Panc1 (cell line): ENCODE measurements around the gene KLK14. TPM values are rescaled to one million over a fixed set of nuclear protein-coding genes. Genes with fewer than 3 reads are reported as not detected.

Experiments
- ATAC-seq: fragments of 200-7000 bp; cut with Tn5 transposase; 2 replicates; pipeline ENCODE4 v1.9.1; 2020; ENCODE audit warnings: mild to moderate bottlenecking, moderate library complexity
- BruUV-seq: library from RNA; stranded (reverse); fragments of 400-500 nt; replicated peaks from 2 replicates; lab custom pipeline; 2021; lab: Mats Ljungman, UMichigan
- CTCF ChIA-PET: fragments of 300-600 bp; sonication (Branson Sonifier 250); formaldehyde crosslinking; loops from one replicate; lab custom pipeline; 2022; ENCODE audit warnings: antibody characterized with exemption; lab: Charles Lee
- POLR2A ChIA-PET: fragments of 300-600 bp; sonication (Branson Sonifier 250); formaldehyde crosslinking; loops from one replicate; lab custom pipeline; 2022; ENCODE audit warnings: antibody characterized with exemption; lab: Charles Lee
- DNase-seq: peaks from one replicate; pipeline ENCODE4 v3.0.0-alpha.2; 2010; ENCODE audit warnings: low read depth, low spot score
- H3K27ac ChIP-seq: 2 replicates; pipeline ENCODE4 v1.5.1; 2011; ENCODE audit warnings: mild to moderate bottlenecking, low read length, inconsistent platforms
- H3K27me3 ChIP-seq: fragments of 200-500 bp; sonication (Bioruptor generic); 2 replicates; pipeline ENCODE4 v1.6.0; 2014; ENCODE audit warnings: low read length, inconsistent platforms; ENCODE audit not compliant: control insufficient read depth, insufficient read depth
- H3K36me3 ChIP-seq: fragments of 200-500 bp; sonication (Bioruptor generic); 2 replicates; pipeline ENCODE4 v1.5.1; 2014; ENCODE audit warnings: inconsistent platforms, mild to moderate bottlenecking, low read length, moderate library complexity; ENCODE audit not compliant: control insufficient read depth, insufficient read depth
- H3K4me1 ChIP-seq: 2 replicates; pipeline ENCODE4 v1.5.1; 2011; ENCODE audit warnings: inconsistent platforms, mild to moderate bottlenecking, low read length, moderate library complexity; ENCODE audit not compliant: control insufficient read depth, insufficient read depth
- H3K4me3 ChIP-seq, 2 experiments: 2 replicates each; pipeline ENCODE4 v1.5.1; 2011 to 2012; ENCODE audit warnings: low read depth in 2 of 2, low read length in 2 of 2, mild to moderate bottlenecking in 2 of 2, inconsistent platforms in 1 of 2, moderate library complexity in 1 of 2
- H3K9me3 ChIP-seq: fragments of 200-500 bp; sonication (Bioruptor generic); 2 replicates; pipeline ENCODE4 v1.5.1; 2014; ENCODE audit warnings: low read depth, mild to moderate bottlenecking, inconsistent platforms, low read length, moderate library complexity; ENCODE audit not compliant: control insufficient read depth, insufficient read depth
- POLR2AphosphoS5 ChIP-seq: IDR thresholded peaks from 2 replicates; pipeline ENCODE4 v1.6.1; 2012; ENCODE audit warnings: mild to moderate bottlenecking, low read depth, low read length, moderate library complexity
- REST ChIP-seq, 2 experiments: IDR thresholded peaks; 2 replicates each; pipeline ENCODE4 v1.6.1; 2011 to 2012; ENCODE audit warnings: low read depth in 2 of 2, control low read depth in 1 of 2, low read length in 1 of 2, mild to moderate bottlenecking in 1 of 2, moderate library complexity in 1 of 2; ENCODE audit not compliant: insufficient read depth in 1 of 2
- SIN3A ChIP-seq: IDR thresholded peaks from 2 replicates; pipeline ENCODE4 v1.6.1; 2012; ENCODE audit warnings: low read depth, mild to moderate bottlenecking, low read length, moderate library complexity, borderline replicate concordance; ENCODE audit not compliant: insufficient read depth
- TCF7L2 ChIP-seq: IDR thresholded peaks from 2 replicates; pipeline ENCODE4 v1.6.1; 2011; ENCODE audit warnings: mild to moderate bottlenecking, low read depth, low read length, inconsistent platforms
- in situ Hi-C: cut with HindIII; loops from 2 replicates; pipeline ENCODE4 v1.10.0; 2016; ENCODE audit warnings: low sequenced_read_pairs, low pct_unique_long_range_greater_than_20kb
- intact Hi-C: fragments of 100-400 bp; cut with micrococcal nuclease; formaldehyde crosslinking; loops from one replicate; pipeline ENCODE4 v1.10.0; 2022; ENCODE audit not compliant: unreplicated experiment
- total RNA-seq: library from RNA; stranded (reverse); gene quantifications from one replicate; pipeline ENCODE4 v1.2.1, GENCODE V29; 2021; ENCODE audit not compliant: unreplicated experiment
- TF ChIP-seq, protein P1 (sequence below): fragments of 450-650 bp; IDR thresholded peaks from 2 replicates; pipeline ENCODE4 v1.5.1; 2017; ENCODE audit warnings: mild to moderate bottlenecking

KLK14 gene
- total RNA-seq, 1 experiment from 2014 or later: not detected

GRCh38 chr19:51102991-51103390 is 20.3 kb upstream of the KLK14 start:
- ATAC-seq (no peak), DNase-seq (no peak)
- H3K27ac ChIP-seq: no peak overlapping the region
- ChIA-PET POLR2A (no interaction called here), CTCF (no interaction called here)
- H3K36me3 ChIP-seq: no peaks in the 10 kb centered on the region; the same call in 1 of the 2 replicates
- H3K27me3 ChIP-seq: no peaks in the 10 kb centered on the region
- TF ChIP-seq REST (IDR thresholded peaks at IDR 0.05; ENCODE audit: insufficient read depth in 1 of 2, low read depth in 2 of 2, low read length in 1 of 2) (no peak), SIN3A (no peak), POLR2AphosphoS5 (no peak), TCF7L2 (no peak)
- TF ChIP-seq, protein P1, sequence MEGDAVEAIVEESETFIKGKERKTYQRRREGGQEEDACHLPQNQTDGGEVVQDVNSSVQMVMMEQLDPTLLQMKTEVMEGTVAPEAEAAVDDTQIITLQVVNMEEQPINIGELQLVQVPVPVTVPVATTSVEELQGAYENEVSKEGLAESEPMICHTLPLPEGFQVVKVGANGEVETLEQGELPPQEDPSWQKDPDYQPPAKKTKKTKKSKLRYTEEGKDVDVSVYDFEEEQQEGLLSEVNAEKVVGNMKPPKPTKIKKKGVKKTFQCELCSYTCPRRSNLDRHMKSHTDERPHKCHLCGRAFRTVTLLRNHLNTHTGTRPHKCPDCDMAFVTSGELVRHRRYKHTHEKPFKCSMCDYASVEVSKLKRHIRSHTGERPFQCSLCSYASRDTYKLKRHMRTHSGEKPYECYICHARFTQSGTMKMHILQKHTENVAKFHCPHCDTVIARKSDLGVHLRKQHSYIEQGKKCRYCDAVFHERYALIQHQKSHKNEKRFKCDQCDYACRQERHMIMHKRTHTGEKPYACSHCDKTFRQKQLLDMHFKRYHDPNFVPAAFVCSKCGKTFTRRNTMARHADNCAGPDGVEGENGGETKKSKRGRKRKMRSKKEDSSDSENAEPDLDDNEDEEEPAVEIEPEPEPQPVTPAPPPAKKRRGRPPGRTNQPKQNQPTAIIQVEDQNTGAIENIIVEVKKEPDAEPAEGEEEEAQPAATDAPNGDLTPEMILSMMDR: no peak
- no peak overlapping the region for H3K4me3 ChIP-seq
- H3K9me3 ChIP-seq: no peaks in the 10 kb centered on the region
- intact Hi-C loops (no loop called here), in situ Hi-C loops (no loop called here)
- BruUV-seq: no TSS peak
- H3K4me1 ChIP-seq: 0 out of 2 replicates have a peak, but pooled peaks cover 3% of the 10 kb centered on the region

DNA sequence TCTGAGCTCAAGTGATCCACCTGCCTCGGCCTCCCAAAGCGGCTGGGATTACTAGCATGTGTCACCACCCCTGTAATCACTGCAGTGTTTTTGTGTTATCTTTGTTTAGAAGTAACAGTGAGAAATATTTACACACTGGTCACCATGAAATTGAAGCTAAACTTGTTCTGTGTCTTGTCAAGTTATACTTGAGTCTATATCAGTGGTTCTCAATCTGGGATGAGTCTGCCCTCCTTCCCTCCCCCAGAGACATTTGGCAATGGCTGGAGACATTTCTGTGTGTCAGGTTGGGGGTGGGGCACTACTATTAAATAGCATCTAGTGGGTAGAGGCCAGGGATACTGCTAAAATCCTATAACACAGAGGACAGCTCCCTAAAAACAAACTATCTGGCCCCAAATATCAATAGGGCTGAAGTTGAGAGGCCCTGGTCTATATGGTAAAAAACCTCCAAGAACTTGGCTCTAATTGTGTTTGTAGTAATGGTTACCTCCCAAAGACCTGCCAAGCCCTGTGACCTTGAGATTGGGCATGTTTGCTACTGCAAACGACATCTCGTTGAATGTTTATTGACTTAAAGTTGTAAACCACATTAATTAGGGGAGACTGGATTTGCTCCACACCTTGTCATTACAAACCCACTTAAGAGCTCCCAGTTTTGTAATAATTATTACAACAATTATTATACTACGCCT is 18.6 kb upstream of the KLK14 start:
- no peaks in the 10 kb centered on the region for H3K27me3 ChIP-seq
- no peak for ATAC-seq
- no peaks in the 10 kb centered on the region for H3K4me1 ChIP-seq
- H3K27ac ChIP-seq: no peak overlapping the region
- ChIA-PET POLR2A (no interaction called here), CTCF (no interaction called here)
- H3K4me3 ChIP-seq: no peak overlapping the region
- H3K36me3 ChIP-seq: no peaks in the 10 kb centered on the region
- BruUV-seq: no TSS peak
- in situ Hi-C loops (no loop called here), intact Hi-C loops (no loop called here)
- no peaks in the 10 kb centered on the region for H3K9me3 ChIP-seq
- no peak for DNase-seq
- TF ChIP-seq, protein P1: no peak
- no peak for TF ChIP-seq TCF7L2
- TF ChIP-seq POLR2AphosphoS5: no peak
- TF ChIP-seq SIN3A: no peak
- no peak for TF ChIP-seq REST (IDR thresholded peaks at IDR 0.05; ENCODE audit: insufficient read depth in 1 of 2, low read depth in 2 of 2, low read length in 1 of 2)
